HCT116 (cell line): ENCODE data around the gene RNF152. TPM values are rescaled to one million over a fixed set of nuclear protein-coding genes. Genes with fewer than 3 reads are reported as not detected.

Experiments
- ATAC-seq: fragments of 200-7000 bp; cut with Tn5 transposase; 2 replicates; pipeline ENCODE4 v1.9.1; 2020; ENCODE audit warnings: mild to moderate bottlenecking, moderate library complexity
- BruUV-seq: library from RNA; stranded (reverse); fragments of 400-500 nt; replicated peaks from 2 replicates; lab custom pipeline; 2021; lab: Mats Ljungman, UMichigan
- CTCF ChIA-PET: fragments of 300-600 bp; sonication (Branson Sonifier 250); formaldehyde crosslinking; loops from one replicate; lab custom pipeline; 2021; ENCODE audit warnings: antibody characterized with exemption; lab: Charles Lee
- POLR2A ChIA-PET: fragments of 300-600, 350-600 bp; sonication (Branson Sonifier 250); formaldehyde crosslinking; loops from one replicate; lab custom pipeline; 2021; ENCODE audit warnings: antibody characterized with exemption; lab: Charles Lee
- RAD21 ChIA-PET, 2 experiments: fragments of 300-600 bp; sonication (Branson Sonifier 250); formaldehyde crosslinking; loops; one replicate each; lab custom pipeline; 2023; ENCODE audit warnings: low total read pairs in 2 of 2; ENCODE audit not compliant: uncharacterized antibody in 2 of 2, unreplicated experiment in 2 of 2, low non-redundant PET in 1 of 2; lab: Charles Lee
- DNase-seq: peaks from one replicate; pipeline ENCODE4 v3.0.0-alpha.2; 2010; ENCODE audit warnings: low read depth, low spot score
- H2AFZ ChIP-seq: fragments of 200-600 bp; shearing (Covaris generic), sonication (generic); 2 replicates; pipeline ENCODE4 v1.6.1; 2017; ENCODE audit warnings: low read depth, mixed run types, mixed read lengths, antibody characterized with exemption, low read length; ENCODE audit not compliant: poor library complexity, severe bottlenecking
- H3K27ac ChIP-seq: 2 replicates; pipeline ENCODE4 v1.5.1; 2012; ENCODE audit warnings: low read depth, low read length
- H3K27me3 ChIP-seq: fragments of 200-600 bp; sonication (generic); 2 replicates; pipeline ENCODE4 v1.6.1; 2016; ENCODE audit warnings: mixed run types, low read length, mixed read lengths; ENCODE audit not compliant: insufficient read depth
- H3K36me3 ChIP-seq, 2 experiments: fragments of 200-500 bp in 1 of 2; fragments of 200-600 bp in 1 of 2; sonication (Bioruptor generic) in 1 of 2; sonication (generic) in 1 of 2; 2 replicates each; pipeline versions ENCODE4 v1.5.1 to v1.6.1; 2014 to 2016; ENCODE audit warnings: low read length in 2 of 2, inconsistent platforms in 1 of 2, mixed read lengths in 1 of 2, mixed run types in 1 of 2; ENCODE audit not compliant: insufficient read depth in 2 of 2, control insufficient read depth in 1 of 2
- H3K4me1 ChIP-seq, 2 experiments: fragments of 200-600 bp in 1 of 2; sonication (generic) in 1 of 2; 2 replicates each; pipeline versions ENCODE4 v1.5.1 to v1.6.1; 2012 to 2017; ENCODE audit warnings: low read length in 2 of 2, inconsistent platforms in 1 of 2, mild to moderate bottlenecking in 1 of 2, mixed read lengths in 1 of 2, mixed run types in 1 of 2, moderate library complexity in 1 of 2; ENCODE audit not compliant: insufficient read depth in 2 of 2, control insufficient read depth in 1 of 2
- H3K4me2 ChIP-seq: fragments of 200-600 bp; sonication (generic); 2 replicates; pipeline ENCODE4 v1.6.1; 2017; ENCODE audit warnings: mixed run types, low read length, mixed read lengths
- H3K4me3 ChIP-seq, 2 experiments: fragments of 200-600 bp in 1 of 2; sonication (generic) in 1 of 2; replicated peaks in 1 of 2; 2 replicates each; pipeline ENCODE4 v1.5.1; 2011 to 2016; ENCODE audit warnings: low read length in 2 of 2, control low read depth in 1 of 2, low read depth in 1 of 2, mild to moderate bottlenecking in 1 of 2, mixed read lengths in 1 of 2, mixed run types in 1 of 2
- H3K79me2 ChIP-seq: fragments of 200-600 bp; sonication (generic); 2 replicates; pipeline ENCODE4 v1.6.1; 2017; ENCODE audit warnings: mild to moderate bottlenecking, mixed run types, low read length, moderate library complexity, mixed read lengths; ENCODE audit not compliant: insufficient read depth
- H3K9ac ChIP-seq: fragments of 200-600 bp; sonication (generic); 2 replicates; pipeline ENCODE4 v1.6.1; 2016; ENCODE audit warnings: low read length, mixed read lengths
- H3K9me2 ChIP-seq: fragments of 200-600 bp; sonication (generic), shearing (Covaris generic); 2 replicates; pipeline ENCODE4 v1.6.1; 2017; ENCODE audit warnings: mixed run types, mild to moderate bottlenecking, moderate library complexity; ENCODE audit not compliant: insufficient read depth
- H3K9me3 ChIP-seq, 2 experiments: fragments of 200-500 bp in 1 of 2; fragments of 200-600 bp in 1 of 2; sonication (Bioruptor generic) in 1 of 2; sonication (generic) in 1 of 2; 2 replicates each; pipeline ENCODE4 v1.6.1; 2014 to 2017; ENCODE audit warnings: low read length in 2 of 2, mixed read lengths in 2 of 2, inconsistent platforms in 1 of 2, low read depth in 1 of 2, mild to moderate bottlenecking in 1 of 2, mixed run types in 1 of 2, moderate library complexity in 1 of 2; ENCODE audit not compliant: control insufficient read depth in 1 of 2, insufficient read depth in 1 of 2
- H4K20me1 ChIP-seq: fragments of 200-600 bp; sonication (generic), shearing (Covaris generic); 2 replicates; pipeline ENCODE4 v1.6.1; 2017; ENCODE audit warnings: mixed run types, mild to moderate bottlenecking, moderate library complexity; ENCODE audit not compliant: insufficient read depth
- CBX3 ChIP-seq: IDR thresholded peaks from 2 replicates; pipeline ENCODE4 v1.6.1; 2012; ENCODE audit warnings: low read depth
- CTCF ChIP-seq, 3 experiments: fragments of 200-600 bp in 1 of 3; sonication (generic) in 1 of 3; IDR thresholded peaks in 2 of 3; conservative IDR thresholded peaks in 1 of 3; 2 replicates each; pipeline ENCODE4 v1.5.1; 2012 to 2017; ENCODE audit warnings: low read depth in 2 of 3, low read length in 2 of 3, antibody characterized with exemption in 1 of 3, borderline replicate concordance in 1 of 3, control low read depth in 1 of 3, mild to moderate bottlenecking in 1 of 3, mixed read lengths in 1 of 3, mixed run types in 1 of 3, moderate library complexity in 1 of 3; ENCODE audit not compliant: insufficient read depth in 1 of 3
- JUND ChIP-seq: IDR thresholded peaks from 2 replicates; pipeline ENCODE4 v1.6.1; 2012
- POLR2AphosphoS5 ChIP-seq: IDR thresholded peaks from 2 replicates; pipeline ENCODE4 v1.6.1; 2011; ENCODE audit warnings: mild to moderate bottlenecking, low read depth, low read length, moderate library complexity
- RAD21 ChIP-seq: IDR thresholded peaks from 2 replicates; pipeline ENCODE4 v1.6.1; 2012; ENCODE audit warnings: low read depth, mild to moderate bottlenecking
- REST ChIP-seq: IDR thresholded peaks from 2 replicates; pipeline ENCODE4 v1.6.1; 2012; ENCODE audit warnings: low read depth
- SIN3A ChIP-seq: IDR thresholded peaks from 2 replicates; pipeline ENCODE4 v1.6.1; 2012; ENCODE audit warnings: low read depth
- TCF7L2 ChIP-seq: IDR thresholded peaks from 2 replicates; pipeline ENCODE4 v1.7.0; 2011; ENCODE audit warnings: borderline replicate concordance, inconsistent platforms; ENCODE audit not compliant: insufficient read depth, insufficient read length; ENCODE audit errors: extremely low read depth
- ZBTB33 ChIP-seq: IDR thresholded peaks from 2 replicates; pipeline ENCODE4 v1.6.1; 2011; ENCODE audit warnings: mild to moderate bottlenecking, low read length, moderate library complexity; ENCODE audit not compliant: insufficient replicate concordance; ENCODE audit errors: extremely low read depth
- ZFX ChIP-seq: fragments of 450-650 bp; IDR thresholded peaks from 2 replicates; pipeline ENCODE4 v1.6.1; 2017
- intact Hi-C: fragments of 100-400 bp; cut with micrococcal nuclease; formaldehyde crosslinking; loops from 2 replicates; pipeline ENCODE4 v1.10.0; 2022
- total RNA-seq: library from RNA; stranded (reverse); gene quantifications from one replicate; pipeline ENCODE4 v1.2.1, GENCODE V29; 2021; ENCODE audit not compliant: unreplicated experiment

Gene RNF152
- total RNA-seq, 1 experiment from 2014 or later, result 0.47 TPM

- H3K9me2 ChIP-seq, result no peaks in the 10 kb centered on the region
- ATAC-seq (no peak), DNase-seq (no peak)
- H4K20me1 ChIP-seq, result no peaks in the 10 kb centered on the region
- H2AFZ ChIP-seq, result no peak overlapping the region
- H3K4me3 ChIP-seq, result no peak overlapping the region
- no peak for TF ChIP-seq POLR2AphosphoS5
- TF ChIP-seq TCF7L2, result no peak
- no peak for TF ChIP-seq CBX3
- TF ChIP-seq JUND, result no peak
- no peak for TF ChIP-seq RAD21
- TF ChIP-seq REST, result no peak
- TF ChIP-seq ZBTB33, result no peak
- no peak for TF ChIP-seq SIN3A
- no peak for TF ChIP-seq ZFX
- TF ChIP-seq CTCF (IDR thresholded peaks at IDR 0.05 in 2 of 3, conservative IDR thresholded peaks at IDR 0.05 in 1 of 3; ENCODE audit: borderline replicate concordance in 1 of 3, insufficient read depth in 1 of 3, low read depth in 2 of 3, low read length in 2 of 3), result no peak
- BruUV-seq, result no TSS peak
- ChIA-PET POLR2A (interaction anchor here (0.6 kb wide), 1 partner anchor 27 kb away, joined by 3 read pairs; no protein-coding TSS in a partner anchor), RAD21 (no interaction called here), CTCF (no interaction called here)
- no peaks in the 10 kb centered on the region for H3K4me1 ChIP-seq
- no peaks in the 10 kb centered on the region for H3K9me3 ChIP-seq
- no peak overlapping the region for H3K9ac ChIP-seq
- H3K79me2 ChIP-seq, result no peaks in the 10 kb centered on the region
- no peak overlapping the region for H3K27ac ChIP-seq
- no peaks in the 10 kb centered on the region for H3K27me3 ChIP-seq
- H3K36me3 ChIP-seq, result no peaks in the 10 kb centered on the region
- intact Hi-C loops, result no loop called here
- H3K4me2 ChIP-seq, result no peak overlapping the region
Measured at GRCh38 chr18:61922435-61922834, 29.6 kb upstream of the RNF152 start.
